ENCODE results near the gene MAEA.

Gene MAEA

DNA sequence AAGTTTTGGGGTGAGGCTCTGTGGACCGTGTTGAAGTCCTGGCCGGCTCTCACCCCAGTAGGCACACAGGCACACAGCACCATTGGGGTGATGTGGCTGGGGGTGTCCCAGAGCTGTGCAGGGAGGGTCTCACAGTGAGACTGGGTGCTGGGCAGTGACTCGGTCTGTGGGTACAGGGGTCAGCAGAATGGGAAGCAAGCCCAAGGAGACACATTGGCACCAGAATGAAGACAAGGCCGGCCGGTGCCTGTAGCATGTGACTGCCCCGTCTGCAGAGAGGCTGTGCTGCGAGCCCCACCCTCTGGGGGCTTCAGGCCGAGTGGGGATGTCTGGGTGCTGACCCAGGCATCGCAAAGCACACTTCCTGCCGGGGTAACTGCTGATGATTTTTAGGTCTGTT is 5.2 kb downstream of the MAEA start:
- Histone ChIP-seq H3K4me1 (ENCODE audit: control insufficient read depth, insufficient read depth, low read length, unreplicated experiment) (peaks cover 24% of the 10 kb centered on the region), H3K27ac (ENCODE audit: low read depth, low read length) (no peak overlapping the region), H3K36me3 (ENCODE audit: insufficient read depth, low read length) (no peaks in the 10 kb centered on the region), H3K4me3 (ENCODE audit: low read depth, low read length) (no peak overlapping the region), H3K27me3 (ENCODE audit: insufficient read depth, low read length) (no peaks in the 10 kb centered on the region), H3K79me2 (ENCODE audit: control insufficient read depth, insufficient read depth, low read length, unreplicated experiment) (peaks cover 88% of the 10 kb centered on the region), H2AFZ (ENCODE audit: low read length, unreplicated experiment) (no peak overlapping the region)

GRCh38 chr4:1295405-1296055 is 5.8 kb downstream of the MAEA start:
- H3K27me3 ChIP-seq (ENCODE audit: insufficient read depth, low read length): no peaks in the 10 kb centered on the region
- no peak overlapping the region for H2AFZ ChIP-seq (ENCODE audit: low read length, unreplicated experiment)
- H3K79me2 ChIP-seq (ENCODE audit: control insufficient read depth, insufficient read depth, low read length, unreplicated experiment): peaks cover 88% of the 10 kb centered on the region
- H3K36me3 ChIP-seq (ENCODE audit: insufficient read depth, low read length): no peaks in the 10 kb centered on the region
- no peak overlapping the region for H3K27ac ChIP-seq (ENCODE audit: low read depth, low read length)
- H3K4me1 ChIP-seq (ENCODE audit: control insufficient read depth, insufficient read depth, low read length, unreplicated experiment): peaks cover 24% of the 10 kb centered on the region
- H3K4me3 ChIP-seq (ENCODE audit: low read depth, low read length): no peak overlapping the region

DNA sequence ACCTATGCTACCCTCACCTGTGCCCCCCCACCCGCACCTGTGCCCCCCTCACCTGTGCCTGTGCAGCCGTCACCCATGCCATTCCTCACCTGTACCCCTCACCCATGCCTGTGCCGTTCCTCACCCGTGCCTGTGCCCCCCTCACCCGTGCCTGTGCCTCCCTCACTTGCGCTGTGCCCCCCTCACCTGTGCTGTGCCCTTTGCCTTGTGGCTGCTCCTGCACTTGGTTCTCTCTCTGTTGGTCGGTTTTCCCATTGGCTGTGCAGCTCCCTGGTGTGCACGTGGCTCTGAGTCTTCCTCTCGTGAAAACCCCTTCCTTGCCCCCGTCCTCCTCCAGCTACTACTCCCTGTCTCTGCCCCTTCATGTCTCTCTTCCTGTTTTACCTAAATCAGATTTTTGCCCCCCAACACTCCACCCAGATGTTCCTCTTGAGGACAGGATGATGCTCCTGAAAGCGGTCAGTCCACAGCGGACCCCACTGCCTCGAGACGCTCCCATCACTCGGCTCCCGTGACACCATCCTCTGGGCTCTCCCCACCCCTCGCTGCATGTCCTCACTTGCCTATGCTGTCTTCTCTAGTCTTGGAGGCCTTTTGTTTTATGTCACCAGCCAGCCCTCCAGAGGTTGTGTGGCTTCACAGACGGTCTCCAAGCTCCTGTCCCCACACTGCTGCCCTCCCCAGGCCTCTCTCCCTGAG is 6.8 kb downstream of the MAEA start:
- Histone ChIP-seq H3K4me3 (ENCODE audit: low read depth, low read length) (no peak overlapping the region), H3K27ac (ENCODE audit: low read depth, low read length) (no peak overlapping the region), H3K4me1 (ENCODE audit: control insufficient read depth, insufficient read depth, low read length, unreplicated experiment) (peaks cover 28% of the 10 kb centered on the region)

GRCh38 chr4:1297023-1297395 is 7.3 kb downstream of the MAEA start:
- no peak overlapping the region for H3K27ac ChIP-seq (ENCODE audit: low read depth, low read length)
- H3K27me3 ChIP-seq (ENCODE audit: insufficient read depth, low read length): no peaks in the 10 kb centered on the region
- 0 out of 2 replicates have a peak, but pooled peaks cover 3% of the 10 kb centered on the region for H3K36me3 ChIP-seq (ENCODE audit: insufficient read depth, low read length)
- peaks cover 28% of the 10 kb centered on the region for H3K4me1 ChIP-seq (ENCODE audit: control insufficient read depth, insufficient read depth, low read length, unreplicated experiment)
- H3K79me2 ChIP-seq (ENCODE audit: control insufficient read depth, insufficient read depth, low read length, unreplicated experiment): peaks cover 87% of the 10 kb centered on the region
- H2AFZ ChIP-seq (ENCODE audit: low read length, unreplicated experiment): no peak overlapping the region
- H3K4me3 ChIP-seq (ENCODE audit: low read depth, low read length): no peak overlapping the region

More for the DNA sequence above, 6.8 kb downstream of the MAEA start:
- Histone ChIP-seq H3K36me3 (ENCODE audit: insufficient read depth, low read length) (no peaks in the 10 kb centered on the region), H2AFZ (ENCODE audit: low read length, unreplicated experiment) (no peak overlapping the region), H3K79me2 (ENCODE audit: control insufficient read depth, insufficient read depth, low read length, unreplicated experiment) (peaks cover 87% of the 10 kb centered on the region), H3K27me3 (ENCODE audit: insufficient read depth, low read length) (no peaks in the 10 kb centered on the region)

DNA sequence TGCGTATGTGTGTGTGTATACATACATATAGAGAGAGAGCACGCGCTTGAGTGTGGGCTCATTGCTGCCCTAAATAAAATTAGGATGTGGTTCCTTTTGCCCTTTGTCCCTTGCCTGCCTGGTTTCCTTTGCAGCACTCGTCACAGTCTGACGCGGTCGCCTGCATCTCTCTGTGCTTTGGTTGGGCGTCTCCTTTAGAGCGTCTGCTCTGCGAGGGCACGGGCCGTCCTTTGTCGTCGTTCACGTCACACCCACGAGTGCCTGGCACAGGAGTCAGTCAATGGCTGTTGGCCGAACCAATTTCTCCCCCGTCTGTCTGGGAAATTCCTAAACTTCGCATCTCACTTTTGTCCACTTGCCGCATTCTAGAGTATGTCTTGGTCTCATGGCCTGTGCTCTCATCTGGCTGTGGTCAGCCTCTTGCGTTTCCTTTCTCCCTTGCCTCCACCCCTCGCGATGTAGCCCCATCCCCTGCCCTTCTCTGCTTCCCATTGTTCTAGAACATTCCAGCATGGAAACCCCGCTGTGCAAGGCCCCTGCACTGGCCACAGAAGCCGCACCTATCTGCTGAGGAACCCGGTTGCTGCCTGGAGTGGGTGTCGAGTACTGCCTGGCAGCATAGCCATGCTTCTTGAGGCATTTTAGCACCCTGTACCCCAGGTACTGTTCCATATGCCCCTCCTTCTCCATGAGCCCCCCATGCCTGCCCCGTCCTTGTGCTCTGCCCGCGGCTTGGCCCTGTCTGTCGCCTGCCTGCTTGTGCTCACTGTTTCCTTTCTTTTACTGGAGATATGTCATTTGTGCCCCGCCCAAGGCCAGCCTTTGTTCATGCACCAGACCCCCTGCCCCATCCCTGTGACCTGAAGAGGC is 8.0 kb downstream of the MAEA start:
- no peak overlapping the region for H2AFZ ChIP-seq (ENCODE audit: low read length, unreplicated experiment)
- 0 out of 2 replicates have a peak, but pooled peaks cover 6% of the 10 kb centered on the region for H3K36me3 ChIP-seq (ENCODE audit: insufficient read depth, low read length)
- H3K27ac ChIP-seq (ENCODE audit: low read depth, low read length): no peak overlapping the region
- H3K4me1 ChIP-seq (ENCODE audit: control insufficient read depth, insufficient read depth, low read length, unreplicated experiment): peaks cover 28% of the 10 kb centered on the region
- H3K79me2 ChIP-seq (ENCODE audit: control insufficient read depth, insufficient read depth, low read length, unreplicated experiment): peaks cover 88% of the 10 kb centered on the region
- H3K27me3 ChIP-seq (ENCODE audit: insufficient read depth, low read length): no peaks in the 10 kb centered on the region
- H3K4me3 ChIP-seq (ENCODE audit: low read depth, low read length): no peak overlapping the region

- H3K79me2 ChIP-seq (ENCODE audit: control insufficient read depth, insufficient read depth, low read length, unreplicated experiment): peaks cover 87% of the 10 kb centered on the region
Observed at GRCh38 chr4:1298461-1298860, 8.8 kb downstream of the MAEA start.

GRCh38 chr4:1299301-1299860 is 9.7 kb downstream of the MAEA start:
- Histone ChIP-seq H3K4me3 (ENCODE audit: low read depth, low read length) (no peak overlapping the region), H3K4me1 (ENCODE audit: control insufficient read depth, insufficient read depth, low read length, unreplicated experiment) (peaks cover 17% of the 10 kb centered on the region), H3K27ac (ENCODE audit: low read depth, low read length) (no peak overlapping the region), H3K79me2 (ENCODE audit: control insufficient read depth, insufficient read depth, low read length, unreplicated experiment) (peaks cover 82% of the 10 kb centered on the region), H3K27me3 (ENCODE audit: insufficient read depth, low read length) (no peaks in the 10 kb centered on the region), H2AFZ (ENCODE audit: low read length, unreplicated experiment) (no peak overlapping the region), H3K36me3 (ENCODE audit: insufficient read depth, low read length) (0 out of 2 replicates have a peak, but pooled peaks cover 8% of the 10 kb centered on the region)

More at GRCh38 chr4:1298461-1298860, 8.8 kb downstream of the MAEA start:
- H2AFZ ChIP-seq (ENCODE audit: low read length, unreplicated experiment): no peak overlapping the region
- H3K27me3 ChIP-seq (ENCODE audit: insufficient read depth, low read length): no peaks in the 10 kb centered on the region
- 0 out of 2 replicates have a peak, but pooled peaks cover 8% of the 10 kb centered on the region for H3K36me3 ChIP-seq (ENCODE audit: insufficient read depth, low read length)
- no peak overlapping the region for H3K4me3 ChIP-seq (ENCODE audit: low read depth, low read length)
- H3K4me1 ChIP-seq (ENCODE audit: control insufficient read depth, insufficient read depth, low read length, unreplicated experiment): peaks cover 27% of the 10 kb centered on the region
- no peak overlapping the region for H3K27ac ChIP-seq (ENCODE audit: low read depth, low read length)

- peaks cover 12% of the 10 kb centered on the region; the same call in 1 of the 2 replicates for H3K36me3 ChIP-seq (ENCODE audit: insufficient read depth, low read length)
Observed at GRCh38 chr4:1300466-1301455, 11.1 kb downstream of the MAEA start.

GRCh38 chr4:1302159-1302558 is 12.5 kb downstream of the MAEA start:
- H2AFZ ChIP-seq (ENCODE audit: low read length, unreplicated experiment): no peak overlapping the region
- H3K4me1 ChIP-seq (ENCODE audit: control insufficient read depth, insufficient read depth, low read length, unreplicated experiment): peaks cover 10% of the 10 kb centered on the region
- H3K27me3 ChIP-seq (ENCODE audit: insufficient read depth, low read length): no peaks in the 10 kb centered on the region
- H3K27ac ChIP-seq (ENCODE audit: low read depth, low read length): no peak overlapping the region
- peaks cover 87% of the 10 kb centered on the region for H3K79me2 ChIP-seq (ENCODE audit: control insufficient read depth, insufficient read depth, low read length, unreplicated experiment)
- H3K36me3 ChIP-seq (ENCODE audit: insufficient read depth, low read length): peaks cover 12% of the 10 kb centered on the region; the same call in 1 of the 2 replicates
- no peak overlapping the region for H3K4me3 ChIP-seq (ENCODE audit: low read depth, low read length)

More at GRCh38 chr4:1300466-1301455, 11.1 kb downstream of the MAEA start:
- Histone ChIP-seq H3K27me3 (ENCODE audit: insufficient read depth, low read length) (no peaks in the 10 kb centered on the region), H3K27ac (ENCODE audit: low read depth, low read length) (peak overlapping the region; percentile 30; the same call in 1 of the 2 replicates), H3K79me2 (ENCODE audit: control insufficient read depth, insufficient read depth, low read length, unreplicated experiment) (peaks cover 84% of the 10 kb centered on the region), H3K4me1 (ENCODE audit: control insufficient read depth, insufficient read depth, low read length, unreplicated experiment) (peaks cover 10% of the 10 kb centered on the region), H3K4me3 (ENCODE audit: low read depth, low read length) (no peak overlapping the region), H2AFZ (ENCODE audit: low read length, unreplicated experiment) (no peak overlapping the region)

Data from ACC112 (cell line).